HFF-Myc (cell line): Measurements from ENCODE around the gene CDH13.
A peak's percentile ranks its signal among the peaks of the same experiment; 100 is the strongest.

ENCODE experiments used
- DNase-seq: peaks from one replicate; pipeline ENCODE4 v3.0.0-alpha.2; 2011; ENCODE audit warnings: low read depth; ENCODE audit errors: extremely low read depth
- H3K4me3 ChIP-seq: replicated peaks from 2 replicates; pipeline ENCODE4 v1.5.1; 2011; ENCODE audit warnings: low read depth, mild to moderate bottlenecking, control low read depth, low read length
- TF ChIP-seq, protein P1 (sequence below): IDR thresholded peaks from 2 replicates; pipeline ENCODE4 v1.5.1; 2012; ENCODE audit warnings: mild to moderate bottlenecking, low read depth, low read length, control low read depth; ENCODE audit errors: missing control alignments

Gene CDH13

GRCh38 chr16:82738699-82739098 lies 111.9 kb downstream of the CDH13 start:
- DNase-seq: no peak
- no peak overlapping the region for H3K4me3 ChIP-seq
- TF ChIP-seq, protein P1, sequence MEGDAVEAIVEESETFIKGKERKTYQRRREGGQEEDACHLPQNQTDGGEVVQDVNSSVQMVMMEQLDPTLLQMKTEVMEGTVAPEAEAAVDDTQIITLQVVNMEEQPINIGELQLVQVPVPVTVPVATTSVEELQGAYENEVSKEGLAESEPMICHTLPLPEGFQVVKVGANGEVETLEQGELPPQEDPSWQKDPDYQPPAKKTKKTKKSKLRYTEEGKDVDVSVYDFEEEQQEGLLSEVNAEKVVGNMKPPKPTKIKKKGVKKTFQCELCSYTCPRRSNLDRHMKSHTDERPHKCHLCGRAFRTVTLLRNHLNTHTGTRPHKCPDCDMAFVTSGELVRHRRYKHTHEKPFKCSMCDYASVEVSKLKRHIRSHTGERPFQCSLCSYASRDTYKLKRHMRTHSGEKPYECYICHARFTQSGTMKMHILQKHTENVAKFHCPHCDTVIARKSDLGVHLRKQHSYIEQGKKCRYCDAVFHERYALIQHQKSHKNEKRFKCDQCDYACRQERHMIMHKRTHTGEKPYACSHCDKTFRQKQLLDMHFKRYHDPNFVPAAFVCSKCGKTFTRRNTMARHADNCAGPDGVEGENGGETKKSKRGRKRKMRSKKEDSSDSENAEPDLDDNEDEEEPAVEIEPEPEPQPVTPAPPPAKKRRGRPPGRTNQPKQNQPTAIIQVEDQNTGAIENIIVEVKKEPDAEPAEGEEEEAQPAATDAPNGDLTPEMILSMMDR: no peak

DNA sequence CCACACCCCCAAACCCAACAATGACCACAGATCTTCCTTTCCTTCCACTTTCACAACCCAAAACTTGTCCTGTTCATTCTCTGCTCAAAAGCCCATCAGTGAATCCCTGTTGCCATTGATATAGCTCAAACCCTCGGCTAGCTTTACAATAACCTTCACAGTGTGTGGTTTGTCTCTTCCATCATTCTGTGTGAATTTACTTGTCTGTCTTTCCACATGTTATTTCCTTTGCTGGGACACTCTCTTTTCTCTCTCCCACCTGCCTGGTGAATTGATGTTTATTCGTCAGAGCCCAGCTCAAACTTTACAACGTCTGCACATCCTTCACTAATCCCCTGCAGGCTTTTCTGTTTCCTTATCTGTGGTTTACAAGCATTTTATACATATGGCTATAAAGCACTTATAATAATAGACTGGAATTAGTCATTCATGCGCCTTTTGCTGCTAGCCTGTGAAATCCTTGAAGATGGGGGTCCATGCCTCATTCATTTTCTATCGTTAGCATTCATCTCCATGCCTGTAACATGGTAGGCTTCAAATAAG lies 114.4 kb downstream of the CDH13 start:
- DNase-seq: peak; percentile 67
- TF ChIP-seq, protein P1: no peak
- H3K4me3 ChIP-seq: no peak overlapping the region

DNA sequence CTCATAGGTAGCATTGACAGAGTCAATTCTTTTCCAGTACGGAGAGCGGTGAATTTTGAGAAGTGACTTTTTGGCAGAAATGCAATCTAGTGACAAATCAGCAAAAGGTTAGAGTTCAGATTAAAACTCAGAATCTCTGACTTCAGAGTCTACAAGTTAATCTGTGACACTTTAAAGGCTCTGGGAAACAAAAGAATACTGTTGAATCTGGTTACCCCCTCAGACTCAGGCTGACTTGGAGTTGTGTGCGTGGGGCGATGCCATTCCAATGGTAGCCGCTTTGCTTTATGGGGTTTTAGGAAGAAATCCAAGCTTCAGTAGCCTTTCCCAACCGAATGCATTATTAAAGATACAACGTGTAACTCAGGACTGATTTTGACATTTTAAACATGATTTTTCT lies 118.2 kb downstream of the CDH13 start:
- TF ChIP-seq, protein P1: no peak
- H3K4me3 ChIP-seq: no peak overlapping the region
- DNase-seq: no peak

DNA sequence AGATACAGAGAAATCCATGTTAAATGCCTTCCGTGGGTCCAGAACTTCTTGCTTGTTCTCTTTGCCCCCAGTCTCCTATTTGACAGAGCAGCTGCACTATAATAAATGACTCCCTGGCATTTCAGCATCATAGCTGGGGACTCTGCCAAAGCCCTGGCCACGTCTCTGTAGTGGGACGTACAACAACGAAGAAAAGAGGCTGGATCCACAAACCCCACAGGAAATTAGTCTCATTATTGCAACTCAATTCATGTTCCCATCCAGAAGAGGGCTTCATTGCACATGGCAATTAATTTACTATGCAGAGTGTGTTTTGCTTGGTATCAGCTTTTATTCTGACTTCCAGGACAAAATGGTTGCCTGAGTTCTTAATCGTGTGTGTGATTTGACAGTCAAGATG lies 121.3 kb downstream of the CDH13 start:
- no peak for DNase-seq
- H3K4me3 ChIP-seq: no peak overlapping the region
- TF ChIP-seq, protein P1: no peak

DNA sequence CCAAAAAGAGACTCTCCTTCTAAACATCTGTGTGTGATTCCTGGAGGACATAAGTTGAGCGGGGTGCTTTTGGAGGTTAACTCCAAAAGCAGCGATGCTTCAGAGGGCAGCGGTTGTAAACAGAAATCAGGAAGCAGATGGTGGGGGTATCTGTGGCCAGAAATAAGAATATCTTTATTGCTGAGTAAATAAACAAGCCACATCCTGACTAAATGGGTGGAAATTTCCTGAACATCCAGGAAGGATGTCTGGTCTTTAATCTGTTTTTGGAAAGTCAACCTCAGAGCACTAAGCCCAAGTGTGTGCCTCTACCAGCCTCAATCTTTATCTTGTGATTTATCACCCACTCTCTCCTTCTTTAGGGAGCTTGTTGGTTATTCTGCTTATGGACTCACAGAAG lies 123.3 kb downstream of the CDH13 start:
- TF ChIP-seq, protein P1: no peak
- DNase-seq: no peak
- H3K4me3 ChIP-seq: no peak overlapping the region

DNA sequence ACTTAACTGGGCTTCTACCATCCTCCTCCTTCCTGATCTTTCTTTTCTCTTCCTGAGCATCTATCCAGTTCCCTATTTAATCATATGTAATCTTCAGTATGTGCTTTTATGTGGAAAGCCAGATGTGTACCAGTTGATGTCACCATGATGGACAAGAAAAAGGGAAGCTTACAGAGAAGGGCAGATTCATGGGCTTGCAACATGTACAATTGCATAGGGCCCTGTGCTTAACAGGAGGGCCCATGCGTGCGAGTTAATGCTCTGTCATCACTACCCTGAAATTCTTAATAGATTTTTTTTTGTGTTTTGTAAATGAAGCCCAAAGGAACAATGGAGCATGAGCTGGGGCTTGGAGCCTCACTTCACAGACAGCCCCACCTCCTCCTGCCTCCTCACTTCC lies 124.3 kb downstream of the CDH13 start:
- no peak overlapping the region for H3K4me3 ChIP-seq
- TF ChIP-seq, protein P1: no peak
- no peak for DNase-seq

GRCh38 chr16:82752172-82752571 lies 125.4 kb downstream of the CDH13 start:
- TF ChIP-seq, protein P1: no peak
- H3K4me3 ChIP-seq: no peak overlapping the region
- no peak for DNase-seq
